Right kidney (tissue), 1 donor: Measurements from ENCODE around the gene KCNK15.
"Not testable (repeated sequence)": the region's sequence is repeated elsewhere in the genome, so short reads cannot be mapped to it uniquely, and the experiment has no call there.

ENCODE experiments used
- DNase-seq: peaks from one replicate; pipeline ENCODE4 v3.0.0-alpha.2; 2016

Gene KCNK15

DNA sequence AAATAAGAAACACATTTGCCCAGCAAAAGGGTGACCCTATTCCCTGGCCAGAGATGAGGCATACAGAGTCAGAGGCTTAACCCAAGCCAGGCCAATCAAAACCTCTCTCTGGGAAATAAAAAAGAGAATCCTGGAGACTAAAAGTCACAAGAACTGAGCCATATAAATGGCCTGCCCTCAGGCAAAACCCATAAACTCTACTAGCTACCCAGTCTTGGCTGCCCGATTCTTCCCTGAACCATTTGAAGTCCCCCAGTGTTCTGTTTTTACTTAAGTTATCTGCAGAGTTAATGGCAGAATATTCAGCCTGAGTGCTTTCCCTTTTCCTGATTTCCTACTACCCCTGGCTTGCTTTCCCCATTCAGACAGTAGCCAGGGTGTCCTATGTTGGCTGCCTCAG, 13.9 kb downstream of the KCNK15 start:
- no peak for DNase-seq

DNA sequence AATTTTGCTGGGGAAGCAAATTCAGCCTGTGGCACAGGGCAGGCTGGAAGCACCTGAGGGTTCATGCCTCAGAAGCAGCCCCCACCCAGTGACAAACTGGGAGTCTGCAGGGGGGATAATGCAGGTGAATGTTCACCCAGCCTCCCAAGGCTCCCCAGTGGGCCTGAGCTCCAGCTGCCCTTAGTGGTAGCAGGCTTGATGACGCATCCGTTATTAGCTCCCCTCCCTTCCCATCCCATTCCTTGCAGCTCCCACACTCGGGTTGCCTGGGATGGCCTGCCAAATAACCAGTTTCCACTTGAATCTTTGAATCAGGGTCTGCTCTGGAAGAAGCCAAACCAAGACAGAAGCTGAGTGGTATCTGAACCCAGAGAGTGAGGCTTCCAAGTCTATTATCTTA, 15.8 kb downstream of the KCNK15 start:
- DNase-seq: no peak

DNA sequence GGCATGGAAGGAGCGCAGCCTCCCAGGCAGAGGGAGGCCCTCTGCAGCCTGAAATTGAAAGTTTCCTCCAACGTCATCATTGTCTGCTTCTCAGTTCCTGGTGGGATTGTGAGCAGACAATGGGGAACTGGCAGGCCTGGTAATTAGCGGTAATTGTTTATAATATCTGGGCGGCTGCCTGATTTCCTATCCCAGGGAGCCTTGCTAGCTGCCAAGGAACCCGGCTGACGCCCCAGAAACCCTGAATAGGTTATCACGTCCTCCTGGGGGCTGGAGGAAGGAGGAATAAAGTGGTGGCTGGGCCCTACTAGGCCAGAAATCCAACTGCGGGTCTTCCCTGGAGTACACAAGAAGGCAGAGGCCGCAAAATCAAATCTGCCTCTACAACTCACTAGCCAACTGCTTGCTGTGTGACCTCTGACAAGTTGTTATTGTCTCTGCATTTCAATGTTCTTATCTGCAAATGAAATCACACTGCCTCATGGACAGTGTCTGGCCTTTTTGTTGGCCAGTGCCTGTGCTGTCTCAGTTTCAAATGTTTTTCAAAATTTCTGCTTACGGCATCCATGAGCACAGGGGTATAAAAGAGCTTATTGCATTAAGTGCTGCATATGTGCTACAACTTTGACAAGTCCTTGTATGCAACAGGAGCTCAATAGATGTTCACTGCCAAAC, 16.9 kb downstream of the KCNK15 start:
- DNase-seq: no peak

DNA sequence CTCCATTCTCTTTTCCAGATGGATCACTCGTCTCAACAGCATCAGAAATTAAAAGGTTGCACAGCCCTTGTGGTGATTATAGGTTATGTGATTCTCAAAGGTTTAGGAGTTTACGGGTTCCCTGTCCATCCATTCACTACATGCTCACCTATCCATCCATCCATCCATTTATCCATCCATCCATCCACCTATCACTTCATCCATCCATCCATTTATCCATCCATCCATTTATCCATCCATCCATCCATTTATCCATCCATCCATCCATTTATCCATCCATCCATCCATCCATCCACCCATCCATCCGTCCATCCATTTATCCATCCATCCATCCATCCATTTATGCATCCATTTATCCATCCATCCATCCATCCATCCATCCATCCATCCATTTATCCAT, 18.1 kb downstream of the KCNK15 start:
- not testable (repeated sequence) for DNase-seq

DNA sequence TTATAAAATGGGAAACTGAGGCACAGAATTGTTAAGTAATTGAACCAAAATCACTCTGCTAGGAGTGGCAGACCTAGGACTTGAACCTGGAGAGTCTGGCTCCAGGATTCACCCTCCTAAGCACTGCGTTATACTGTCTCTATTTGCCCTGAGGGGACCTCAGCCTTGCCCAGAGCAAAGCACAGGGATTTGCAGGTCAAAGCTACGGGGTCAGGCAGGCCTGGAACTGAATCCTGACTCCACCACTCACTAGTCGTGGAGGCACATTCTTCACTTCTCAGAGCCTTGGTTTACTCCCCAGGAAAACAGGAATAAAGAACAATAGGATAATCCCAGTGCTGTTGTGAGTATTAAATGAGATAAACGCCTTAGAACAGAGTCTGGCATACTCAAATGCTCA, 19.4 kb downstream of the KCNK15 start:
- DNase-seq: no peak

DNA sequence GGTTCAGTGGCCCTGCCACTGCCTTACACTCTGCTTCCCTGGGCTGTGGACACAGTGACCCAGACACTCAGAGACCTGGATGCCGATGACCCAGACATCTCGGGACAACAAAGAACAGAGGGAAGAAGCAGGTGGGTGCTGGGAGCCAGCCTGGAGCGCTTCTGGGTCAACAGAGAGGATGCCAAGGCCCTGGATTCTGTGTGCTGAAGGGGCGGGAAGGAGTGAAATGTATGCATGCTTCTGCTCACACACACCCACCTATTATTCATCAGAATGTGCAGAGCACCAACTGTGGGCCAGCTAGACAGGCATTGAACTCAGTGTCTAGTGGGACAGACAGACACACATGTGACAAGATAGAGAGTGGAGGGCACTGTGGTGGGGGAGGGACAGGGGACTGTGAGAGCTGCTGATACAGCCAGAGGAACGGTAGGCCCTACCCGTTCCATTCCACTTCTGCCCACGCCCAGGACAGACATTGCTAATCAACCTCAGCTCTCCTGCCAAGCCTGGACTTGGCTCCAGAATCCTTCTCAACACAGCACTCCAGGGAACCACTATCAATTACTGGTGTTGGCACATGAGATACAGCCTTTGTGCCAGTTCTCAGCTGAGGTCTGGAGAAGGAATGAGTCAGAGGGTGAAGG, 20.2 kb downstream of the KCNK15 start:
- no peak for DNase-seq

DNA sequence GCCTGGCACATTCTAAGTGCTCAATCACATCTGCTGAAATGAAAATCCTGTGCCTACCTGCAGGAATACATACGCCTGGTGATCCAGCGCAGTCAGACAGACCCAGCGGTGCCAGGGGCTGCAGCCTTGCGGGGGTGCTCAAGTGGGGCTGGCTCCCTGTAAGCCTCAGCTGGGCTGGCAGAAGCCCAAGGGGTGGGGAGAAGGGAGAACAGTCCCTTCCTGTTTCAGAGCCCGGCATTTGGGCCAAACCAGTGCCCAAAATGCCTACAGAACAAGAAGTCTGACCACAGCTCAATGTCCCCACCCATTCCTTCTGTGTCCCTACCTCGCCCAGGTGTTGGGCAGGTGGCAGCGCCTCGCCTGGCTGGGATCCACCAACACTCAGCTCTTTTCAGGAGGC, 22.6 kb downstream of the KCNK15 start:
- DNase-seq: no peak

DNA sequence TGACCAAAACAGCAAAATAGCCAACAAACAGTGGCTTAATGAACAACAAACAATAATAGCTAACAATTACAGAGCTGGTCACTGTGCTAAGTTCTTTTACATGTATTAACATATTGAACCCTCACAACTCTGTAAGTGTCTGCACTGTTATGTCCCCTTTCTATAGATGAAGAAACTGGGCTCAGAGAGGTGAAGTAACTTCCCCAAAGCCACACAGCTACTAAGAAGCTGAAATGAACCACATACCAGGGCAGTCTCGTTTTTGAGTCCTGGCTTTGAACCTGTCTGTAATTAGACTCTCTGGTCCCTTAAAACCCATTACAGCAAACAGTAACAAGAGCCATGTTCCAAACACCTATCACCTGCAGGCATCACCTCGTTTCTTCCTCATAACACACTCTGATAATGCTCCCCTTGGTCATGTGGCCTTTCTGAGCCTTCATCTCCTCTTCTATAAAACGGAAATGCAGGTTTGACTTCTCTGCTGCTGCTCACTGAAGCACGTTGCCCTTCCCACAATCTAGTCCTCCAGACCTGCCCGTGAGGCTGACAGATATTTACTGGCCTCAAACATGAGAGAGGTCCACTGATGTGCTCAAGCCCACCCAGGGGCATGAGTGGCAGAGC, 23.3 kb downstream of the KCNK15 start:
- DNase-seq: no peak

DNA sequence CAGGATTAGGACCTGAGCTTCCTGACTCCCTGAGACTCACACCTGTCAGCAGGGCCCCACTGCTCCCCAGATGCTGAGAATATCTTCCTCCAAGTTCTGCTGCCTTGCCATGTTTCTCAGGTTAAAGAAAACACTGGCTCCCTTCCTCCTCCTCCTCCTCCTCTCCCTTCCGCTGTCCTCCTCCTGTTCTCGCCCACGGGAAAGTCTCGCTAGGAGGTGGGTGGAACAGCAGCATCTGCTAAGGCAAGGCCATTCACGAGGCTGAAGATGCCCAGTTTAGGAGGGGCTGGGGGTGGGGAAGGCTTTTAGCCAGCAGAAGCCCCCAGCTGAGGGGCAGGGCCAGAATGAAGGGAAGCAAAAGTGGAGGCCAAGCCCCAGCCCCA, 23.8 kb downstream of the KCNK15 start:
- DNase-seq: no peak

DNA sequence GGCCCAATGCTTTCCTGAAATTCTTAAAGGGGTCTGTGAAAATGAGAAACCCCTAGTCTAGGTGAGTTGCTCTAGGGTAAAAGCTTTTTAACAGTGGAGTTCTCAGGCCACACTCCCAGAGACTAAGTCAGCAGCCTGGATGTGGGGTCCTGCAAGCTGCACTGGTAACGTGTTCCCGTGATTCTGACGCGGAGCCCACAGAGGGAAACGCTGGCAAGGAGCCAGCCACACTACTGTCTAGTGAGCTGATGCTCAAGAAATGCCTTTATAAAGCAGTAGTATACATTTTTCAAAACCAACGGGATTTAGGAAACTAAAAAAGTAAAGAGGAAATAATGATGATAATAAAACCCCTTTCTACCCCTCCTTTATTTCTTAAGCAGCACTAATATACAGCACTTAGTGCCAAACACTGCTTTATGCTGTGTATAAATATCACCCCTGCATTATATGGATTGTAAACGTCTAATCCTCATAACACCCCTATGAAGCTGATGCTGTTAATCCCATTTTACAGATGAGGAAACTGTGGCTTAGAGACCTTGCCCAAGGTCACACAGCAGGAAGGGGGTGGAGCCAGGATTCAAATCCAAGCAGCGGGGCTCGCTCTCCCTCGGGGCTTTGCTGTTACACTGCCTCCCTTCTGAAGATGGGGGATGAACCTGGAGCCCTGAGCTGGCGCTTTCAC, 25.0 kb downstream of the KCNK15 start:
- DNase-seq: no peak

DNA sequence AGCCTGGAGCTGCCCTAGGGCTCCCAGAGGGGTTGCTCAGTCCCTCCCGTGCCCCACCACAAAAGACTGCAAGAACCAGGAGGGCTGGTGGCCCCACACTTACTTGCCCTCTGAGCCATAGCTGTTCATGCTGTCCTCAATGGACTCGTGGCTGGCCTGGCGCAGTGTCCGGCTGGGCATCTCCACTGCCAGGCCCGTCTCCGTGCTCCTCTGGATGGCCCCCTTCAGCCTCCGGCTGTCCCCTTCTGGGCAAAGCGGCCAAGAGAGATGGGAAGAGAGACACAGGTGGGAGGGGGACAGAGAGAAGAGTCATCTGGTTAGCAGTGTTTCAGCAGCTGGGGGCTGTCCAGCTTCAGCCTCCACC, 25.5 kb downstream of the KCNK15 start:
- no peak for DNase-seq

DNA sequence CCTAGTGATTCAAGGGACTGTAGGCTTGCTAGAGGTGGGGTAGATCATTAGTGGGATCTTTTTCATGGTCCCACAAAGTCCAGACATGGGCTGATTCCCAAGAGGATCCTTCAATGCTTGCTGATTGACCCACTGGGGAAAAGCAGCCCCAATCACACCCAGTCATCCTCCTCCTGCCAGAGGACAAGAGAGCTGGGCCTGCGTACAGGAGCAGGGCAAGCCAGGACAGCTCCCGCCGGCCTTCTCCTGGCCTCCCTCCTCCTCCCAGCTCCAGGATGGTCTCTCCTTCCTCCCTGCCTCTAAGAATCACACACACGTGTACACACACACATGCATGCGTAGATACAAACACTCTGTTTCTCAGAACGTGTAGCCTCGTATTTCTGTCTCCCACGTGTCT, 27.0 kb downstream of the KCNK15 start:
- DNase-seq: no peak

DNA sequence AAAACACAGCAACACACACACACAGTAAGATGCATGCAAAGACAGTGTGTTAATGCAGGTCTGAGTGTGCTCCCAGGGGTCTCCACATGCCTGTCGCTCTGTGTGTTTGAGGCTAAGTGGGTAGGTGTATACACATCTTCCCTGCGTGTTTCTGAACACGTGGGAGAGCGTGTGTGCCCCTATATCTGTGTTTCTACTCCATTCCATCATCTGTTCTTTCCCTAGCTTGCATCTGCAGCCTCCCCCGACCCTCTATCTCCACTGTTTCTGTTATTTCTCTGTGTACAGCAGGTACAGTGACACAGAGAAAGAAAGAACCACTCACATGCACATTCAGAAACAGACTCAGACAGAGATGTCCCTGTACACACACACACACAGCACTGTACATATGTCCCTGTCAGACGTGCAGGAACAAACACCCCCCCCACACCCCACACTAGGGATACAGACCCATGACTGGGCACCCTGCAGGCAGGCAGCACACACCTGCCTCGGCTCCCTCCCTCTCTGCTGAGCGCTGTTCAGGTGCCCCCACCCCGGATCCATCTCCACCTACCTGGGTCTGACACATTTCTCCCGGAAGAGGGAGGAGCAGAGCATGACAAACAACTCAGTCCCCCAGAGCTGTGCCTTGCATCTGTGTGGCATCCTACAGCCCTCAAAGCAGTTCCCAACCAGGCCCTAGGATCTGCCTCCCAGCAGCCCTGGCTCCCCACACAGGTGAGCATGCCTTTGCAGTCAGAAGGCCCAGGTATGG, 27.6 kb downstream of the KCNK15 start:
- no peak for DNase-seq

DNA sequence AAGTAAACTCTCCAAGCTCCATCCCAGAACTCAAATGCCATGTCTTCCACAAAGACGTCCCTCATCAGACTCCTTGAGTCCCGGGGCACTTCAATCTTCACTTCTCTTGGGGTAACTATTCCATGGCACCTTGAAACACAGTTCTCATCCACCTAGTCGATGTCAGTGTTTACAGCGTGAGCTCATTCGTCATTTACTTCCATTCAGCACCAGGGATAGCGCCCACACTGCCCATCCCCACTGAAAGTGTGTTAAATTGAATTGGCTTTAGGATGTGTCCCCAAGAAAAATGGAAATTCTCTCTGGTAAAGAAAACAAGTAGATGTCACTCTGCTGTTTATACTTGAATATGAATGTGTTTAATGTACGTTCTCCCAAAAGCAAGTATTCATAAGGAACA, 31.3 kb downstream of the KCNK15 start:
- DNase-seq: peak; percentile 3

DNA sequence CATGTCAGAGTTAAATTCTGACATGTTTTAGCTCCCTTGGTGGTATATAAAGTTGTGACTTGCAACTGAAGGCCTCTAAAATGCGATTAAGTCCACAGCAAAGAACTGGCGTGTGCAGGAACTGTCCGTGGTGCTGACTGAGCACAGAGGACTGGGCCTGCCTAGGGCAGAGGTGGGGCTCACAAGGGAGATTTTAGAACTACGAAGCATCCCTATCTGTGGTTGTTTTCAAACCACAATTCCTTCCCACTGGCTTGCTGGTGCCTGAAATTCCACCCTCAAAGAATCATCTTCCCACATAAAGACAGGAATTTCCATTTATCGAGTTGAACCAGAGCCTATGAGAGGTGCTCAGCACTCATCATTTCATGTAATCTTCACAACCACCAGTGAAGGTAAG, 34.6 kb downstream of the KCNK15 start:
- DNase-seq: peak; percentile 25

DNA sequence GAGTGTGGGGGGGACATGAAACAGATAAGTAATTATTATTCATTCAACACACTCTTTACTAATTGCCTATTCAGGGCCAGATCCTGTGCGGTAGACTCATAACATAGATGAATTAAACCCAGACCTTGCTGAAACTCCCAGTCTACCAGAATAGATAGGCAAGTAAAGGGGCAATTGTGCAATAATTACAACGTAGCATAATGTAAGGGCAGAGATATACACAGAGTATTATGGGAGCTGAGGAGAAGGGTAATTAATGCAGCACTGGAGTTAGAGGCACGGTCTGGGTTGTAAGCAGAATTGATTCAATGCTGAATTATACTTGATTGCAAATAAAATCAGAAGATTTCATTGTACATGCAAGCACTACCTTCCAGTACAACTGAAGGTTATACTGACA, 35.5 kb downstream of the KCNK15 start:
- no peak for DNase-seq

DNA sequence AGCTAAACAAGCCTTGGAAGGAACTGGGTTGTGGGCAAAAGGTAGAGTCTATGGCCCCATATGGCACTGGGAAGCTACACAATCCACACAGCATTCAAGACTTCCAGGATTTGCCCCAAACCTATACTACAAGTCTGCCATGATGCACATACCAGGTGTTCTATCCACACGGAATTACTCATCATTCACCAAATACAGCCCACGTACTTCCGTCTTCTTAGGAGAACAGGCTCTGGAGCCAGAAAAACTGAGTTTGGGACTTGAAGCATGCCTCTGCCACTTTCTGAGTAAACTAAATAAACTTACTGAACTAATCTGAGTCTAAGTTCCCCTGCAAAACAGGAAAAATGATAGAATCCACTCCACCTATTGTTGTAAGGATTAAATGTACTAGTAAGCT, 36.1 kb downstream of the KCNK15 start:
- DNase-seq: no peak

DNA sequence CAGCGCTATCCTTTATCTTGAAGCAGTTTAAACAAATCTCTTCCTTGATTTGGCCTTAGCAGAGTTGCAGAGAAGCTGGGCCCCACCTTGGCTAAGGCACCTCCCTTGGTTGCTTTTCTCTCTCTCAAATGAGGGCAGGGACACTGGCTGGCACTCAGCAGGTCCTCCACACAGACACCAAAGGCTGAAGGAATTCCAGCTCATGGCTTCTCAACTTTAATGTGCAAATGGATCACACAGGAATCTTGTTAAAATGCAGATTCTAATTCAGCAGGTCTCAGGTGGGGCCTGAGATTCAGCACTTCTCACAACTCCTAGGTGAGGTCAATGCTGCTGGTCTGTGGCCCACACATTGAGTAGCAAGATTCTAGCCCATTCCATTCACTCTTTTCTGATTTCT, 39.0 kb downstream of the KCNK15 start:
- no peak for DNase-seq

DNA sequence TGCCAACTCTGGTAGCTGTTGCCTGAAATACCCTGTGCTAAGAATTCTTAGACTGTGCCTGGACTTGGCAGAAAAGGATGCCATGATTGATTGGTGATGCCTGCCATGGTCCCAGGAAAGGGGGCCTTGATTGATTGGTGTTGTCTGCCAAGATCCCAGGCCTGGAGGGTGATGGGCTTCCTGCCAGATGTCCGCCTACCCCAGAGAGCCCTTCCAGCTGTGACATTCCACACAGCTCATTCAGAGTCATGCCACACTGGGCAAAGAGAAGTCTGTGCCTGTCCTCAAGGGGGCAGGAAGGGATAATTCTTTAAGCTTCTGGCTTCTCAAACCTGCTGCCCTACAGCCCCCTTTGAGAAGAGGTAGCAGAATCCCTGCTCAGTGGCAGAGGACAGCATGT, 40.1 kb downstream of the KCNK15 start:
- no peak for DNase-seq

DNA sequence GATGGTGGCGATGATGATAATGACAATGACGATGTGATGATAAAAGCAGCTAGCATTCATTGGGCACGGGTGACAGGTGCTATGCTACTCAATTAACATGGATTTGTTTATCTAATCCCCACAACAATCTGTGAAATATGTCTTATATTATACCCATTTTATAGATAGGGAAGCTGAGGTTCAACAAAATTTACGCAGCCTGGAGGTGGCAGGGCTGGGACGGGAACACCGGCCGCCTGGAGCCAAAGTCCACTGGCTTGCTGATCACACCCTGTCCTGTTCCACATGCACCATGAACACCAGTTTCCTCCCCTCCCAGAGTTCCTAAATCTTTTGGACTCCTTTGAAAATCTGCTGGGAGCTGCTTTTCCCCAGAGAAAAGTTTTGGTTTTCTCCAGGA, 41.6 kb downstream of the KCNK15 start:
- DNase-seq: no peak

DNA sequence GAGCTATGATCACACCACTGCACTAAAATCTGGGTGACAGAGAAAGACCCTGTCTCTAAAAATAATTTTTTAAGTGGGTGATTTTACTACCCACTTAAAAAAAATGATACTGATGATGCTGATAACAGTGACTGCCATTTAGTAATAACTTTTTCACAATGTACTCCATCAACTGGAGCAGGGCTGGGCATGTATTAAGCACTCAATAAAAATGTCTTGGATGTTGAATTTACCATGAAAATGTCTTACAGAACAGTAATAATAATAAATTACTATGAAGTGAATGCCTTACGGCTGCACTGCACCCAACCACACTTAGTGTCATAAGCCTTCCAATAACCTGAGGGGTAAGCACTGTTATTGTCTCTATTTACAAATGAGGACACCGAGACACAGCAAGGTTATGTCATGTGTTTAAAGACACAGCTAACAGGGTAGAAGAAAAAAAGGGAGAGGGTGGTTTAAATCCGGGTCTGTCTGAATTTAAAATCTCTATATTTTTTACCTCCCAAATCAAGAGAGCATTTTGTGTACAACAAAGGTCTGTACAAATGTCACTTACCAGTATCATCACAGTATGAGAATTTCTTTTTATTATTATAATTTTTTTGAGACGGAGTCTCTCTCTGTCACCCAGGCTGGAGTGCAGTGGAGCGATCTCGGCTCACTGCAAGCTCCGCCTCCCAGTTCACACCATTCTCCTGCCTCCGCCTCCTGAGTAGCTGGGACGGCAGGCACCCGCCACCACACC, 43.2 kb downstream of the KCNK15 start:
- DNase-seq: no peak
